GM18526 (cell line): ENCODE data around the gene WDR76.

Experiments used
- POLR2A ChIP-seq: IDR thresholded peaks from 3 replicates; pipeline ENCODE4 v1.6.1; 2011; ENCODE audit not compliant: insufficient read length; ENCODE audit errors: extremely low read depth

The WDR76 gene

GRCh38 chr15:43808435-43808950 is 18.3 kb upstream of the WDR76 start:
- no peak for TF ChIP-seq POLR2A

DNA sequence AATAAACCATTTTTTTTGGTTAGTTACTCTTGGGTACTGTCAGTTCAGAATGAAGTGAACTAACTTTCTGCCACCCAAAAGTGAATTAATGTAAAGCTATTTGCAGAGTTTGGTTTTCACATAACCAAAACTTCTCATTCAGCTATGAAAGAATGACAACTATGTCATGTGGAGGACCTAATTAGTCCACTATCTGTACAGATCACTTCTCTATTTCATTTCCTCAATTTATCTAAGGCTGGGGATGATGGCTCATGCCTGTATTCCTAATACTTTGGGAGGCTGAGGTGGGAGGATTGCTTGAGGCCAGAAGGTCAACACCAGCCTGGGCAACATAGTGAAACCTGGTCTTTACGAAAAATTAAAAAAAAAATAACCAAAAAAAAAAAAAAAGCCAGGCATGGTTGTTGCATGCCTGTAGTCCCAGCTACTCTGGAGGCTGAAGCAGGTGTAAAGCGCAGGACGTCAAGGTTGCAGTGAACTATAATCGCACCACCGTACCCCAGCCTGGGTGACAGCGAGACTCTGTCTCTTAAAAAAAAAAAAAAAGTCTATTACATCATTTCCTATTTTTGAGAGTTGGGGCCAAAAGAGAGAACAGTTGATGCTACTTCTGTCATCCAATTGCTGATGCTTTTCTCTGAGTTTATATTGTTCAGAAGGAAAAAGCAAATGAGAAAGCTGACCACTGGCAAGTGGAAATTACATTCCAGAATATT is 17.7 kb upstream of the WDR76 start:
- TF ChIP-seq POLR2A = no peak

DNA sequence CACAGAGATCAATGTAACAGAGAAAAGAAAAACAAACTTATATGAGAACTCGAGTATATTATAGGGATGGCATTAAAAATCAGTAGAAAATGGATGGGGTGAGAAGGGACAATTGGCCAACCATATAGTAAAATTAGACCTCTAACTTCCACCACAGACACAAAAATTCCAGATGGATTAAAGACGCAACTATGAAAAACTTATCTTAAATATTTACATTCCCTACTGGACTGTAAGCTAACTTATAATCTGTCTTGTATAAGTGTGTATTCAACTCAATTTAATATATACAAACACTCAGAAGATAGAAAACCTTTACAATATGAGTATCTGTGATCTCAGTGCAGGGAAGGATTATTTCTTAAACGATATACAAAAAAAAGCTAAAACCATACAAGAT is 5.3 kb upstream of the WDR76 start:
- TF ChIP-seq POLR2A = no peak

DNA sequence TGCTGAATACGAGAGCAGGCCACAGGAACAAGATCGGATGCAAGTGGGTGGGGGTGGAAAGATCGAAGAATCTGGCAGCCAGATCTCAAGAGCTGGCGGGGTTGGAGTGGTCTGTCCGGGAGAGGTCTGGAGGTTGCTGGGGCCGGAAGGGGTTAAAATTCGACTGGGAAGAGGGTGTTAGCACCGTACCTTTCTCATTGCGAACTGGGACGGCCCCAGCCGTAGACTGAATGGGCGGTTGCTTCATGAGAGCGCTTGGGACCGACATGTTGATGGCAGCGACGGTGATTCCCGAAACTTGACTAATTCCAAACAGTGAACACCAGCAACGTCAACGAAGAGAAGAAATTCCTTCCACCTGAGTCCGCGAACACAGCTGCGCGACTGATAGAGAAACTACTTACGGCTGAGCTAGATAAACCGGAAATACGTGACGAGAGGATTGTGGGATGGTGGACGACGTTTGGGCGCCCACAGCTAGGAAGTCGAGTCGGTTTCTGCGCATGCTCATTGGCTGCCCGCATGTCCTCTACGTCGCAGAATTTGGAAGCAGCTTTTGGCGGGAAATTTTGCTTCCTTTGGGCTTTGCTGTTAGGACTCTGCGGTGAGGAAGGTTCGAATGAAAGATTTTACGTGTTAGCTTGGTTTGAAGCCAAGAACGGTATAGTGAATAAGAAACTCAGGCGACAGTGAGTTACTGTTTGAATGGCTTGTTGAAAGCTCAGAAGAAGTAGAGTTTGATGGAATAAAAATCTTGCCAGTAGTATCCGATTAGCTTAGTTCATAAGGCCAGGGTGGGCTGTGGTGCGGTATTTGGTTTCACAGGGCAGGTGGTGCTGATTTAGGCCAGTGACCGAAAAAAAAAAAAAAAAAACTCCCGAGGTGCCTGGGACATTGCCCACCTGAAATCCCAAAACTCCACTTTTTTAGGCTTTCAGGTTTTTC is 2.2 kb upstream of the WDR76 start, which contains the start of gene MFAP1:
TSS of gene MFAP1 (minus strand) at position 389 of the 945 bp plus-strand sequence. CDS start at position 268, 121 bp downstream.
- peak; percentile 89 for TF ChIP-seq POLR2A

- TF ChIP-seq POLR2A = no peak
Measured at GRCh38 chr15:43826029-43826507, 734 bp upstream of the WDR76 start.

- no peak for TF ChIP-seq POLR2A
Measured at GRCh38 chr15:43828061-43828657, 1.4 kb downstream of the WDR76 start.

DNA sequence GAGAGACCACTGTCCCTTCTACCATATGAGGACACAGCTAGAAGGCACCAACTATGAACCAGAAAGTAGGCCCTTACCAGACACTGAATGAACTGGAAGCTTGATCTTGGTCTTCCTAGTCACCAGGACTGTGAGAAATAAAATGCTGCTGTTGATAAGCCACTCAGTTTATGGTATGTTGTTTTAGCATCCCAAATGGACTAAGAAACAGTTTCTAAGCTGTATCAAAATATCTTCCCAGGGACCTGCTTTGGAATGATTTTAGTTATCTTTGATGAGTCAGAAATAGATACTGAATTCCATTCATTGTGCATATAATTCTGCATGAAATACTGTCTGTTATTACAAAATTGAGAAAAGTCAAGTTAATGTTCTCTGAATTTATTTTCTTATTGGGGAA is 18.6 kb downstream of the WDR76 start:
- TF ChIP-seq POLR2A = no peak

DNA sequence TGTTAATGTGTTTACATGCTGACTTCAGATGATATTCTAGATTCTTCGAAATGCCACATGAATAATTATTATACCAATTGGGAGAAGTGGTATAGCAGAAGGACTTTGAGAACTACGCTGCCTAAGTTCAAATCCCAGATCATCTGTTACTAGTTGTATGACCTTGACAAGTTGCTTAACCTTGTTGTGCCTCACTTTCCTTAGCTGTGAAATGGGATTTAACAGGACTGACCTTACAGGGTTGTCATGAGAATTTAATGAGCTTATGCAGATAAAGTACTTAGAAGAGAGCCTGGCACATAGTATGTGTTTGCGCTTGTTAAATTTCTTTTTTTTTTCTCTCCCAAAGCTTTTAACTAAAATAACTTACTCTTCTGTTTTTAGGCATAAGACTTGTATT is 24.4 kb downstream of the WDR76 start:
- no peak for TF ChIP-seq POLR2A

- TF ChIP-seq POLR2A = no peak
Measured at GRCh38 chr15:43852607-43853006, 25.8 kb downstream of the WDR76 start.

GRCh38 chr15:43854801-43855200 is 28.0 kb downstream of the WDR76 start:
- TF ChIP-seq POLR2A = no peak

GRCh38 chr15:43859546-43859945 is 32.7 kb downstream of the WDR76 start:
- TF ChIP-seq POLR2A = no peak

DNA sequence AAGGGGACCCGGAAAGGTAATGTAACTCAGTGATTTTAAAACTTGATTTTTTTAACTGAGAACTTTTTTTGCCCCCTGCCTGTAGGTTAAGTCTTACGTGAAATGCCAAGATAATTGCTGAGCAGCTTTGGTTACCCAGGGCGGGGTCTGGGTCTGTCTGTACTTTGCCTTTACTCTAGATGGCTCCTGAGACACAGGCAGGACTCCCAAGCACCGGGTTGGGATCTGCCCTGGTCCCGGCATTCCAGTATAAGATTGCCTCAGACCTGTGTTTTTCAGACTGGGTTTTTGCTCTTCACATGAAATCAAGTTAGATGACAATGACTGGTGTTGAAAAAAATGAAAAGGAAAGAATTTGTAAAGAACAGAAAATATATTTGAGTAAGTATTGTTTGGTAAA is 40.3 kb downstream of the WDR76 start:
- no peak for TF ChIP-seq POLR2A

DNA sequence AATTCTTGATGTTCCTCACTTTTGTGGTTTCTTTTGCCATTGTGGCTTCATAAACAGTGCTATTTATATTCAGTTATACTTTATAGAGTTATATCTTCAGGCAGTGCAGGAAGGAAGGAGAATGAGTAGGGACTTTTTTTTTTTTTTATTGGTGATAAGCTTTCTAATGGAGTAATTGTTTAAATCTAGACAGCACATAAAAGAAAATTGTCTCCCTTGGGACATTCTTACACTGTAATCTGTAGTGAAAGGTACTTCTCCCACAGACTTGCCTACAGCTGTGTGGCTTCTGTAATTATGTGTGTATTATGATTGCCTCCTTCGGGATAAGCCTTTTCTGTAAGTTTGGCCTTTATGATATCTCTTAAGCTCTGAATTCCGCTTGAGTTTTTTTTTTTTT is 41.6 kb downstream of the WDR76 start:
- TF ChIP-seq POLR2A = no peak

- TF ChIP-seq POLR2A = no peak
Measured at GRCh38 chr15:43871835-43872234, 45.0 kb downstream of the WDR76 start.

- TF ChIP-seq POLR2A = no peak
Measured at GRCh38 chr15:43872416-43873020, 45.7 kb downstream of the WDR76 start.
